ENCODE measurements around the gene KAT8.

DNA sequence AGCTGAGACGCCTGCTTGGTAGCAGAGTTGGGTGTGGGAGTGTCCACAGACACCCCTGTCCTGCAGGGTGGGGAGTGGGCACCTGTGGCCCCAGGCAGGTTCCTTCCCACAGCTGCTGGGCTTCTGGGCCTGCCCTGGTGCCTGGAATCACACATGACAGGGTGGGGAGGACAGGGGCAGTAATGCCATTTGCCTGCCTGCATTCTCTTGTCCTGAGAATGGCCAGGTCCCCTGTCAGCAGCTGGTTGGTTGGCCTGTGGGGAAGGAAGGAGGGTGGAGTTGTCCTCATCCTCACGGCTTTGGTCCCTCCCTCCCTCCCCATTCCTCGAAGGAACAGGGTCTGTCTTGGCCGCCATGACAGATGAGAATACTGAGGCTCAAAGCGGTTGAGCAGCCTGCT, 33.9 kb upstream of the KAT8 start:
- TF ChIP-seq POLR2A (IDR thresholded peaks at IDR 0.05; ENCODE audit: low read depth, low read length) (no peak), SPI1 (IDR thresholded peaks at IDR 0.05; ENCODE audit: low read depth, low read length) (no peak)

All from GM12891 (cell line).